Right lobe of liver (tissue), 6 donors: ENCODE data around the gene SBF2. TPM values are rescaled to one million over a fixed set of nuclear protein-coding genes. Genes with fewer than 3 reads are reported as not detected.

Experiments
- ATAC-seq, 4 donors: fragments of 200-7000 bp; cut with Tn5 transposase; one replicate each; pipeline ENCODE4 v1.9.1; 2020; ENCODE audit warnings: mild to moderate bottlenecking in 4 of 4, moderate library complexity in 4 of 4
- DNase-seq, 3 donors: peaks; one replicate each; pipeline ENCODE4 v3.0.0-alpha.2; 2020
- H3K27ac ChIP-seq, 3 donors: fragments of 200-600 bp; one replicate each; pipeline ENCODE4 v1.8.0; 2022
- H3K27me3 ChIP-seq, 2 donors: fragments of 200-600 bp; one replicate each; pipeline ENCODE4 v1.8.0; 2022
- H3K36me3 ChIP-seq, 4 donors: fragments of 200-600 bp; sonication (generic) in 1 of 4; one replicate each; pipeline versions ENCODE4 v1.5.1 to v1.8.0; 2017 to 2022; ENCODE audit warnings: control low read depth in 1 of 4
- H3K4me1 ChIP-seq, 4 donors: fragments of 200-600 bp; sonication (generic) in 1 of 4; one replicate each; pipeline versions ENCODE4 v1.5.1 to v1.8.0; 2017 to 2022; ENCODE audit warnings: control low read depth in 1 of 4
- H3K4me3 ChIP-seq, 3 donors: fragments of 200-600 bp; one replicate each; pipeline ENCODE4 v1.8.0; 2022
- H3K9me3 ChIP-seq, 4 donors: fragments of 200-600 bp; sonication (generic) in 1 of 4; one replicate each; pipeline versions ENCODE4 v1.5.1 to v1.8.0; 2017 to 2022; ENCODE audit warnings: control low read depth in 1 of 4
- CTCF ChIP-seq, 4 donors: fragments of 200-600 bp in 3 of 4; fragments of 450-650 bp in 1 of 4; IDR thresholded peaks; one replicate each; pipeline versions ENCODE4 v1.5.1 to v1.8.0; 2016 to 2022; ENCODE audit warnings: antibody characterized with exemption in 4 of 4, mild to moderate bottlenecking in 2 of 4
- POLR2A ChIP-seq: fragments of 450-650 bp; IDR thresholded peaks from one replicate; pipeline ENCODE4 v1.6.1; 2017; ENCODE audit warnings: antibody characterized with exemption, mild to moderate bottlenecking
- WGBS: methylation state at CpG from one replicate; pipeline ENCODE4 v1.1.6; 2018; ENCODE audit warnings: low coverage, low lambda C conversion rate; ENCODE audit not compliant: insufficient coverage; ENCODE audit errors: missing lambda C conversion rate; 5-methylcytosine and 5-hydroxymethylcytosine counted together
- intact Hi-C, 2 donors: fragments of 100-400 bp; cut with DNase I; formaldehyde crosslinking; loops; one replicate each; pipeline versions ENCODE4 v1.11.2 to v1.14.1; 2022
- total RNA-seq, 6 experiments: library from RNA; depleted of rRNA in 2 of 6; stranded (reverse); fragments of >200 nt in 2 of 6; fragmentation: NEBNext Ultra II Directional in 3 of 6; extraction: Animal tissue kit (Norgen Biotek cat#: 25700) in 3 of 6; gene quantifications; one replicate each; pipeline versions ENCODE4 v1.1.0 to v1.2.4, GENCODE V29; 2016 to 2023
- donor health status: DM: no; HTN: yes; CAD: no.
- donor health status: DM: no; HTN: no; CAD: no.
- donor health status: DM: no; HTN: no; CAD: no.
- donor health status: DM: no; HTN: yes; CAD: no.
- donor health status: DM: no; HTN: yes; CAD: no.

Gene SBF2
- total RNA-seq, 6 experiments from 2014 or later, result 13.7 to 28.4 (median 21.3) TPM

- no peaks in the 10 kb centered on the region for H3K4me1 ChIP-seq
- H3K4me3 ChIP-seq, result no peak overlapping the region
- H3K27me3 ChIP-seq, result no peaks in the 10 kb centered on the region
- H3K27ac ChIP-seq, result no peak overlapping the region
- ATAC-seq (no peak), DNase-seq (no peak)
- TF ChIP-seq POLR2A, result no peak
- TF ChIP-seq CTCF (IDR thresholded peaks at IDR 0.05), result no peak
- H3K9me3 ChIP-seq, result no peaks in the 10 kb centered on the region
- WGBS, result 87% methylated on average over 2 of the region's 2 CpGs
- intact Hi-C loops, result no loop called here
- peaks cover 0 to 3% (median 0%) of the 10 kb centered on the region in 4 donors for H3K36me3 ChIP-seq
Observed at GRCh38 chr11:10030122-10030490, 263.9 kb downstream of the SBF2 start.

- no peaks in the 10 kb centered on the region for H3K4me1 ChIP-seq
- intact Hi-C loops, result no loop called here
- no peak overlapping the region for H3K27ac ChIP-seq
- ATAC-seq (no peak), DNase-seq (no peak)
- H3K9me3 ChIP-seq, result no peaks in the 10 kb centered on the region
- no peaks in the 10 kb centered on the region for H3K27me3 ChIP-seq
- no peak for TF ChIP-seq POLR2A
- no peak for TF ChIP-seq CTCF (IDR thresholded peaks at IDR 0.05)
- H3K36me3 ChIP-seq, result peaks cover 0 to 3% (median 0%) of the 10 kb centered on the region in 4 donors
- H3K4me3 ChIP-seq, result no peak overlapping the region
- WGBS, result 83% methylated on average over 3 of the region's 3 CpGs
Observed at GRCh38 chr11:10029386-10030121, 264.5 kb downstream of the SBF2 start.

- no peaks in the 10 kb centered on the region for H3K27me3 ChIP-seq
- DNase-seq (no peak), ATAC-seq (peak in 1 of 4 donors; percentile 34)
- H3K27ac ChIP-seq, result no peak overlapping the region
- TF ChIP-seq CTCF (IDR thresholded peaks at IDR 0.05) (no peak), POLR2A (no peak)
- H3K9me3 ChIP-seq, result no peaks in the 10 kb centered on the region
- H3K4me1 ChIP-seq, result no peaks in the 10 kb centered on the region
- intact Hi-C loops, result no loop called here
- H3K4me3 ChIP-seq, result no peak overlapping the region
- H3K36me3 ChIP-seq, result peaks cover 0 to 3% (median 0%) of the 10 kb centered on the region in 4 donors
- 96% methylated on average over 2 of the region's 2 CpGs for WGBS
Observed at GRCh38 chr11:10026514-10026913, 267.5 kb downstream of the SBF2 start.

- Histone ChIP-seq H3K27ac (no peak overlapping the region), H3K27me3 (no peaks in the 10 kb centered on the region), H3K9me3 (no peaks in the 10 kb centered on the region), H3K4me1 (no peaks in the 10 kb centered on the region), H3K36me3 (peaks cover 0 to under 1% (median 0%) of the 10 kb centered on the region in 4 donors), H3K4me3 (no peak overlapping the region)
- WGBS, result 90% methylated on average over 3 of the region's 3 CpGs
- DNase-seq (no peak), ATAC-seq (no peak)
- TF ChIP-seq POLR2A (no peak), CTCF (IDR thresholded peaks at IDR 0.05) (no peak)
- intact Hi-C loops, result no loop called here
Observed at GRCh38 chr11:10023212-10023611, 270.8 kb downstream of the SBF2 start.
